Neural progenitor cell (in vitro differentiated cells): Measurements from ENCODE around the gene CACNA1C. TPM values are rescaled to one million over a fixed set of nuclear protein-coding genes. Genes with fewer than 3 reads are reported as not detected.

ENCODE experiments used
- DNase-seq: peaks from one replicate; pipeline ENCODE4 v3.0.0-alpha.2; 2016; ENCODE audit warnings: low spot score
- H2AFZ ChIP-seq: fragments of 200-600 bp; sonication (generic); replicated peaks from 2 replicates; pipeline ENCODE4 v1.6.1; 2016; ENCODE audit warnings: antibody characterized with exemption
- H3F3A ChIP-seq: fragments of 200-600 bp; sonication (generic); 2 replicates; pipeline ENCODE4 v1.6.1; 2016; ENCODE audit warnings: antibody characterized with exemption, low read depth
- H3K27ac ChIP-seq: fragments of 200-600 bp; sonication (generic); 2 replicates; pipeline ENCODE4 v1.5.1; 2016; ENCODE audit warnings: mild to moderate bottlenecking
- H3K27me3 ChIP-seq: fragments of 200-600 bp; sonication (generic); 2 replicates; pipeline ENCODE4 v1.6.1; 2016; ENCODE audit warnings: mild to moderate bottlenecking, moderate library complexity
- H3K36me3 ChIP-seq: fragments of 200-600 bp; sonication (generic); 2 replicates; pipeline ENCODE4 v1.5.1; 2016
- H3K4me1 ChIP-seq: fragments of 200-600 bp; sonication (generic); 2 replicates; pipeline ENCODE4 v1.6.1; 2016; ENCODE audit warnings: mixed run types
- H3K4me2 ChIP-seq: fragments of 200-600 bp; sonication (generic); 2 replicates; pipeline ENCODE4 v1.6.1; 2016
- H3K4me3 ChIP-seq: fragments of 200-600 bp; sonication (generic); 2 replicates; pipeline ENCODE4 v1.5.1; 2016
- H3K79me2 ChIP-seq: fragments of 200-600 bp; sonication (generic); 2 replicates; pipeline ENCODE4 v1.6.1; 2016; ENCODE audit warnings: low read depth
- H3K9ac ChIP-seq: fragments of 200-600 bp; sonication (generic); 2 replicates; pipeline ENCODE4 v1.6.1; 2016
- H3K9me3 ChIP-seq: fragments of 200-600 bp; sonication (generic); 2 replicates; pipeline ENCODE4 v1.5.1; 2016; ENCODE audit warnings: low read depth
- H4K20me1 ChIP-seq: fragments of 200-600 bp; sonication (generic); 2 replicates; pipeline ENCODE4 v1.6.1; 2016; ENCODE audit warnings: low read depth
- H3K27ac Mint-ChIP-seq: 3 replicates; pipeline ENCODE4 v1.8.0; 2021; ENCODE audit warnings: mixed read lengths
- H3K27me3 Mint-ChIP-seq: 2 replicates; pipeline ENCODE4 v1.8.0; 2022; ENCODE audit warnings: low read depth, mild to moderate bottlenecking, inconsistent platforms, moderate library complexity, mixed read lengths; ENCODE audit not compliant: insufficient read depth
- H3K36me3 Mint-ChIP-seq: 3 replicates; pipeline ENCODE4 v1.8.0; 2021; ENCODE audit warnings: mixed read lengths
- H3K4me1 Mint-ChIP-seq: 3 replicates; pipeline ENCODE4 v1.8.0; 2021; ENCODE audit warnings: mixed read lengths
- H3K4me3 Mint-ChIP-seq: 3 replicates; pipeline ENCODE4 v1.8.0; 2021; ENCODE audit warnings: mild to moderate bottlenecking, moderate library complexity, mixed read lengths
- H3K9me3 Mint-ChIP-seq: 3 replicates; pipeline ENCODE4 v1.8.0; 2020; ENCODE audit warnings: mixed read lengths
- CTCF ChIP-seq: fragments of 200-600 bp; sonication (generic); IDR thresholded peaks from 2 replicates; pipeline ENCODE4 v1.5.1; 2017; ENCODE audit warnings: antibody characterized with exemption, mild to moderate bottlenecking
- EZH2 ChIP-seq: fragments of 200-600 bp; sonication (generic); IDR thresholded peaks from 2 replicates; pipeline ENCODE4 v1.6.1; 2017; ENCODE audit warnings: antibody characterized with exemption, mild to moderate bottlenecking, moderate library complexity
- EZH2phosphoT487 ChIP-seq: fragments of 200-600 bp; sonication (generic); IDR thresholded peaks from 2 replicates; pipeline ENCODE4 v1.6.1; 2017; ENCODE audit warnings: antibody characterized with exemption
- total RNA-seq: library from RNA; depleted of rRNA; stranded (reverse); fragments of >200 nt; gene quantifications from 2 replicates; pipeline ENCODE4 v1.2.3, GENCODE V29; 2015; ENCODE audit warnings: low replicate concordance

The CACNA1C gene
- total RNA-seq, 1 donor from 2014 or later, result 2.7 TPM

DNA sequence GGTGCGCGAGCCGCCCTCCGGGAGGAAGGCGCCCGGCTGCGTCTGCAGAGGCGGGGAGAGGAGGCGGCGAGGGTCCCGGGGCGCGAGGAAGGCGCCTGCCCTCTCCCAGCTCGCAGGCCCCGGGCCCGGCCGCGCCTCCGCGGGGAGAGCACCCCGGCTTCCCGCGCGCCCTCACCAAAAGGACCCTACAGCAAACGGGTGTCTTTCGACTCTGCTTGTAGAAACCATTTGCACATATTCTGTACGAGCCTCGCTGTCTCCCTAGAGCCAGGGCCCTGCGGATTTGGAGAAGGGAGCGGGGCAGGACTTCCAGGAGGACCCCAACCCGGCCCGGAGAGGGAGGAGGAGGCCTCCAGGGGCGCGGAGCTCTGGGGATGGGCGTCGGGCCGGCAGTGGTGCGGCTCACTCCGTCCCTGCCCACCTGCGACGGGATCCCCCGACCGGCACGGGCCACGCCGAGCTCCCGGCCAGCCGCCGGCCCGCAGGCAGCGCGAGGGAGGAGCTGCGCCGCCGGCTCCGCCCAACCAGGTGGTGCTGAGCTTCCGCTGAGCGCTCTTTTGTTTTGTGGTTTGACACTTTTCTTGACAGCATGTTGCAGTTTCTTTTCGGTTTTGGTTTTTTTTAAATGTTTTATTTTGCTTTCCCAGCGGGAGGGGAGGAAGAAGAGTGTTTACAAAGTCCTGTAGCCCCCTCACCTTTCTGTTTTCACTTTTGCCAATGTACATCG, 638.7 kb downstream of the CACNA1C start:
- no peaks in the 10 kb centered on the region for H3K4me1 ChIP-seq
- DNase-seq, result peak; percentile 72
- no peak overlapping the region for H3K27ac ChIP-seq
- H3K27me3 ChIP-seq, result peaks cover 41% of the 10 kb centered on the region
- H3K27me3 Mint-ChIP-seq, result peaks cover 54% of the 10 kb centered on the region
- H3K9me3 Mint-ChIP-seq, result peaks cover 6% of the 10 kb centered on the region
- H3K4me3 Mint-ChIP-seq, result peak overlapping the region; percentile 86
- peaks cover 26% of the 10 kb centered on the region for H3F3A ChIP-seq
- H3K79me2 ChIP-seq, result no peaks in the 10 kb centered on the region
- no peak for TF ChIP-seq EZH2phosphoT487
- TF ChIP-seq CTCF, result no peak
- TF ChIP-seq EZH2, result no peak
- H3K4me3 ChIP-seq, result peak overlapping the region; percentile 67
- H3K4me1 Mint-ChIP-seq, result peaks cover 8% of the 10 kb centered on the region
- H3K9ac ChIP-seq, result no peak overlapping the region
- peak overlapping the region; percentile 97 for H2AFZ ChIP-seq
- H3K36me3 Mint-ChIP-seq, result no peaks in the 10 kb centered on the region
- H4K20me1 ChIP-seq, result no peaks in the 10 kb centered on the region
- H3K9me3 ChIP-seq, result no peaks in the 10 kb centered on the region
- peak overlapping the region; percentile 12 for H3K27ac Mint-ChIP-seq
- no peaks in the 10 kb centered on the region for H3K36me3 ChIP-seq
- H3K4me2 ChIP-seq, result peak overlapping the region; percentile 96

DNA sequence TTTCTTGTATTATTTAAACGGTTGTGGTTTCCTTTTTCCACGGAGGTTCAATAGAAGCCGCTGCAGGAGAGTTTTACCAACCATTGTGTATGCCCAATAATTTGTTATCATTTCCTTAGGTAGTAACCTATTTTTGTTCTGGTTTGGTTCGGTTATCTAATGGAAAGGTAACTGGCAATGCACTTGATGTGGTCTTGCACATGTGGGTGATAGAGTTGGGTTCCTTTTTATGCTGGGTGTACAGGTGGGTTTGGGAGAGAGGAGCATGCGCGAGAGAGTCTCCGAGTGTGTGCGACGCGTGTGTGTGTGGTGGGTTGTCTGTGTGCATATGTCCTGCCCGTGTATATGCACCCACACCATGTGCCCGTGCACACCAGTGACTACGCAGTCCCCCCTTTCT, 639.3 kb downstream of the CACNA1C start:
- peaks cover 6% of the 10 kb centered on the region for H3K9me3 Mint-ChIP-seq
- H3K27ac Mint-ChIP-seq, result peak overlapping the region; percentile 12
- Histone ChIP-seq H3K4me3 (peak overlapping the region; percentile 67), H3K9me3 (no peaks in the 10 kb centered on the region), H4K20me1 (no peaks in the 10 kb centered on the region), H3K4me2 (peak overlapping the region; percentile 96), H3K4me1 (no peaks in the 10 kb centered on the region), H3K79me2 (no peaks in the 10 kb centered on the region), H2AFZ (peak overlapping the region; percentile 97), H3K27ac (no peak overlapping the region), H3F3A (peaks cover 26% of the 10 kb centered on the region), H3K36me3 (no peaks in the 10 kb centered on the region), H3K27me3 (peaks cover 41% of the 10 kb centered on the region), H3K9ac (no peak overlapping the region)
- DNase-seq, result no peak
- H3K36me3 Mint-ChIP-seq, result no peaks in the 10 kb centered on the region
- H3K27me3 Mint-ChIP-seq, result peaks cover 55% of the 10 kb centered on the region
- peaks cover 8% of the 10 kb centered on the region for H3K4me1 Mint-ChIP-seq
- peak overlapping the region; percentile 86 for H3K4me3 Mint-ChIP-seq
- no peak for TF ChIP-seq CTCF
- TF ChIP-seq EZH2phosphoT487, result no peak

DNA sequence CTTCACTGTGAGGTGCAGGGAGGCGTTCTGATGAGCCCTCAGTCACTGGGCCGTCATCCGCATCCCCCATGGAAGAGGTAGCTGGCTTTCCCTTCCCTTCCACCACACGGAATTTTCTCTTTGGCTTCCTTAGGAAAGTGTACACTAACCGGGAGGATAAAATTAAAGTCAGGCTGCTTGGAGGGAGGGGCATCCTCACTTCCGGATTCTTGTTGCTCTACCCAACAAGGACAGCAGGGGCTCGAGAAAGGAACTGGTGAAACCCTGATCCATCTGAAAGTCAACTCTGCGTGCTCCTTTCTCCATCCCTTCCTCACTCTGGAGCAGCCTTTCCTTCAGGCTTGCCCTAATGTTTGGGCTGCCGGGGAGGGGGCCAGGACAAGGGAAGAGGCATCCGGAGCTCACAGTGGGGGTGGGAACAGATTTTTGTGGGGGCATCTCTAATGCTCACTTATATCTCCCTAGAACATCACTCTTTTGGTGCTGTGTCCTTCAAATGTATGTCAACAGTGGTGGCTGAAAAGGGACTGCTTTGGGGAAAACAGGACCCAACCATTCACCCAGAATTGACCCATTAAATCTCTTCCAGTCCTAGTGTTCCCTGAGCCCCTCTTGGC, 640.6 kb downstream of the CACNA1C start:
- peak; percentile 42 for DNase-seq
- Histone ChIP-seq H4K20me1 (no peaks in the 10 kb centered on the region), H3F3A (peaks cover 20% of the 10 kb centered on the region), H3K79me2 (no peaks in the 10 kb centered on the region), H3K27me3 (peaks cover 41% of the 10 kb centered on the region), H3K4me2 (no peak overlapping the region), H3K27ac (no peak overlapping the region), H3K4me3 (no peak overlapping the region), H3K36me3 (no peaks in the 10 kb centered on the region), H3K9ac (no peak overlapping the region), H2AFZ (peak overlapping the region; percentile 5), H3K9me3 (no peaks in the 10 kb centered on the region), H3K4me1 (no peaks in the 10 kb centered on the region)
- no peak overlapping the region for H3K27ac Mint-ChIP-seq
- H3K27me3 Mint-ChIP-seq, result peaks cover 54% of the 10 kb centered on the region
- no peak for TF ChIP-seq EZH2
- TF ChIP-seq CTCF, result peak; percentile 26
- peaks cover 8% of the 10 kb centered on the region for H3K4me1 Mint-ChIP-seq
- H3K36me3 Mint-ChIP-seq, result no peaks in the 10 kb centered on the region
- peak overlapping the region; percentile 69 for H3K4me3 Mint-ChIP-seq
- peaks cover 6% of the 10 kb centered on the region for H3K9me3 Mint-ChIP-seq
